ENCODE measurements around the gene MACROD2. TPM values are rescaled to one million over a fixed set of nuclear protein-coding genes. Genes with fewer than 3 reads are reported as not detected.

Gene MACROD2
- total and polyA plus RNA-seq, 2 donors (not counting 1 experiment from before 2014, with no cell fraction given), result 5.3 to 6.7 TPM

GRCh38 chr20:15958142-15958541, 1962.8 kb downstream of the MACROD2 start:
- H3K4me1 Mint-ChIP-seq, result peaks cover 12% of the 10 kb centered on the region
- Histone ChIP-seq H2AFZ (ENCODE audit: insufficient read depth, low read depth, low read length, poor library complexity, severe bottlenecking) (no peak overlapping the region), H3K27me3 (replicated peaks in 1 of 4; ENCODE audit: control extremely low read depth in 1 of 4, control insufficient read depth in 3 of 4, insufficient read depth in 4 of 4, low read length in 3 of 4) (no peaks in the 10 kb centered on the region), H4K20me1 (ENCODE audit: control insufficient read depth, insufficient read depth, low read length, poor library complexity, severe bottlenecking) (no peaks in the 10 kb centered on the region), H3K4me2 (replicated peaks; ENCODE audit: low read depth, low read length, poor library complexity, severe bottlenecking) (no peak overlapping the region), H3K79me2 (ENCODE audit: control insufficient read depth, insufficient read depth, low read length) (peaks cover 3% of the 10 kb centered on the region), H3K36me3 (replicated peaks in 1 of 2; ENCODE audit: control extremely low read depth in 1 of 2, control insufficient read depth in 1 of 2, extremely low read depth in 1 of 2, insufficient read depth in 2 of 2, low read length in 1 of 2) (peaks cover 0 to 5% of the 10 kb centered on the region in 2 experiments), H3K9ac (ENCODE audit: low read length) (no peak overlapping the region), H3K27ac (ENCODE audit: low read length in 2 of 2) (no peak overlapping the region), H3K9me3 (ENCODE audit: control extremely low read depth in 1 of 3, control insufficient read depth in 2 of 3, insufficient read depth in 1 of 3, low read length in 2 of 3) (no peaks in the 10 kb centered on the region), H3K4me3 (ENCODE audit: control extremely low read depth in 1 of 5, extremely low read depth in 1 of 5, insufficient read depth in 1 of 5, low read depth in 2 of 5, low read length in 4 of 5) (no peak overlapping the region), H3K4me1 (ENCODE audit: control insufficient read depth in 2 of 2, insufficient read depth in 2 of 2, low read length in 2 of 2) (no peaks in the 10 kb centered on the region)
- POLR2A ChIA-PET, result no interaction called here
- no peak for DNase-seq
- intact Hi-C loops (cut with micrococcal nuclease), result no loop called here
- H3K9me3 Mint-ChIP-seq (ENCODE audit: insufficient read depth), result no peaks in the 10 kb centered on the region
- ATAC-seq (ENCODE audit: low read depth), result no peak
- H3K27me3 Mint-ChIP-seq, result no peaks in the 10 kb centered on the region
- WGBS (ENCODE audit: insufficient coverage), result 100% methylated on average over 3 of the region's 4 CpGs
- no peak overlapping the region for H3K27ac Mint-ChIP-seq
- no peak for TF ChIP-seq EZH2 (IDR thresholded peaks at IDR 0.05; ENCODE audit: borderline replicate concordance, insufficient read depth, low read depth, low read length, poor library complexity, severe bottlenecking)
- TF ChIP-seq, protein P1, sequence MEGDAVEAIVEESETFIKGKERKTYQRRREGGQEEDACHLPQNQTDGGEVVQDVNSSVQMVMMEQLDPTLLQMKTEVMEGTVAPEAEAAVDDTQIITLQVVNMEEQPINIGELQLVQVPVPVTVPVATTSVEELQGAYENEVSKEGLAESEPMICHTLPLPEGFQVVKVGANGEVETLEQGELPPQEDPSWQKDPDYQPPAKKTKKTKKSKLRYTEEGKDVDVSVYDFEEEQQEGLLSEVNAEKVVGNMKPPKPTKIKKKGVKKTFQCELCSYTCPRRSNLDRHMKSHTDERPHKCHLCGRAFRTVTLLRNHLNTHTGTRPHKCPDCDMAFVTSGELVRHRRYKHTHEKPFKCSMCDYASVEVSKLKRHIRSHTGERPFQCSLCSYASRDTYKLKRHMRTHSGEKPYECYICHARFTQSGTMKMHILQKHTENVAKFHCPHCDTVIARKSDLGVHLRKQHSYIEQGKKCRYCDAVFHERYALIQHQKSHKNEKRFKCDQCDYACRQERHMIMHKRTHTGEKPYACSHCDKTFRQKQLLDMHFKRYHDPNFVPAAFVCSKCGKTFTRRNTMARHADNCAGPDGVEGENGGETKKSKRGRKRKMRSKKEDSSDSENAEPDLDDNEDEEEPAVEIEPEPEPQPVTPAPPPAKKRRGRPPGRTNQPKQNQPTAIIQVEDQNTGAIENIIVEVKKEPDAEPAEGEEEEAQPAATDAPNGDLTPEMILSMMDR (IDR thresholded peaks at IDR 0.05), result no peak
- H3K4me3 Mint-ChIP-seq, result no peak overlapping the region
- CTCF ChIA-PET, result interaction anchor here (1.1 kb wide), 1 partner anchor 15 kb away, joined by 3 read pairs; no protein-coding TSS in a partner anchor

DNA sequence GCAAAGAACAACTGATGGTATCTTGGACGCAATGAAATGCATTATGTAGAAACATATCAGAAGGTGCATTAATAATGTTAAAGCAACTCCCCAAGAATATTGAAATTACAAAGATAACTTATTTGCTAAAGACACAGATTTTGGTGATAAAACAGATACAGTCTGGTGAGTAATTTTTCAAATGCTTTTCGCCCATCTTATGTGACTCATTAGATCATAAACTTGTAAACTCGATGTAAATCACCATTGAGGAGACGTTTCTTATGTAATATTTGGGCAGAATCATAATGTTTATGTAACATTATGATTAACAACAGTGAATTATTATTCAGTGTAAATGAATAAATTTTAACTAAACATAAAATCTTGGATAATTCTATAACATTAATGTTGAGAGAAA, 1969.8 kb downstream of the MACROD2 start:
- Histone ChIP-seq H4K20me1 (ENCODE audit: control insufficient read depth, insufficient read depth, low read length, poor library complexity, severe bottlenecking) (no peaks in the 10 kb centered on the region), H3K79me2 (ENCODE audit: control insufficient read depth, insufficient read depth, low read length) (no peaks in the 10 kb centered on the region), H3K27ac (ENCODE audit: low read length in 2 of 2) (no peak overlapping the region), H3K9me3 (ENCODE audit: control extremely low read depth in 1 of 3, control insufficient read depth in 2 of 3, insufficient read depth in 1 of 3, low read length in 2 of 3) (peaks cover 0 to 4% (median 1%) of the 10 kb centered on the region in 3 donors), H2AFZ (ENCODE audit: insufficient read depth, low read depth, low read length, poor library complexity, severe bottlenecking) (no peak overlapping the region), H3K27me3 (replicated peaks in 1 of 4; ENCODE audit: control extremely low read depth in 1 of 4, control insufficient read depth in 3 of 4, insufficient read depth in 4 of 4, low read length in 3 of 4) (no peaks in the 10 kb centered on the region), H3K36me3 (replicated peaks in 1 of 2; ENCODE audit: control extremely low read depth in 1 of 2, control insufficient read depth in 1 of 2, extremely low read depth in 1 of 2, insufficient read depth in 2 of 2, low read length in 1 of 2) (peaks cover 0 to 13% of the 10 kb centered on the region in 2 experiments), H3K9ac (ENCODE audit: low read length) (no peak overlapping the region), H3K4me1 (ENCODE audit: control insufficient read depth in 2 of 2, insufficient read depth in 2 of 2, low read length in 2 of 2) (no peaks in the 10 kb centered on the region), H3K4me3 (ENCODE audit: control extremely low read depth in 1 of 5, extremely low read depth in 1 of 5, insufficient read depth in 1 of 5, low read depth in 2 of 5, low read length in 4 of 5) (no peak overlapping the region), H3K4me2 (replicated peaks; ENCODE audit: low read depth, low read length, poor library complexity, severe bottlenecking) (no peak overlapping the region)
- ATAC-seq (ENCODE audit: low read depth) (no peak), DNase-seq (no peak)
- H3K4me3 Mint-ChIP-seq, result no peak overlapping the region
- H3K27ac Mint-ChIP-seq, result no peak overlapping the region
- TF ChIP-seq, protein P1 (IDR thresholded peaks at IDR 0.05), result no peak
- no peak for TF ChIP-seq EZH2 (IDR thresholded peaks at IDR 0.05; ENCODE audit: borderline replicate concordance, insufficient read depth, low read depth, low read length, poor library complexity, severe bottlenecking)
- ChIA-PET POLR2A (no interaction called here), CTCF (no interaction called here)
- no peaks in the 10 kb centered on the region for H3K9me3 Mint-ChIP-seq (ENCODE audit: insufficient read depth)
- WGBS (ENCODE audit: insufficient coverage), result no CpG with 5 or more reads among the region's 4 CpGs
- intact Hi-C loops (cut with micrococcal nuclease), result no loop called here
- H3K4me1 Mint-ChIP-seq, result peaks cover 5% of the 10 kb centered on the region
- no peaks in the 10 kb centered on the region for H3K27me3 Mint-ChIP-seq
